ENCODE results near the gene PIK3AP1.

GRCh38 chr10:96671211-96671890 lies 49.0 kb downstream of the PIK3AP1 start:
- TF ChIP-seq CTCF (IDR thresholded peaks at IDR 0.05) (no peak), ZNF512 (CRISPR knock-in tag; IDR thresholded peaks at IDR 0.05; ENCODE audit: borderline replicate concordance) (no peak), ETV6 (CRISPR knock-in tag; IDR thresholded peaks at IDR 0.05) (no peak), OVOL2 (CRISPR knock-in tag; IDR thresholded peaks at IDR 0.05; ENCODE audit: borderline replicate concordance) (no peak)
